Measurements from ENCODE around the gene KIF11. TPM values are rescaled to one million over a fixed set of nuclear protein-coding genes. Genes with fewer than 3 reads are reported as not detected.

Gene KIF11
- total and polyA plus RNA-seq, 2 of the 13 experiments (the other 11 are each of a cell fraction or from before 2014, with no cell fraction given), result 8.7 to 38.4 TPM

DNA sequence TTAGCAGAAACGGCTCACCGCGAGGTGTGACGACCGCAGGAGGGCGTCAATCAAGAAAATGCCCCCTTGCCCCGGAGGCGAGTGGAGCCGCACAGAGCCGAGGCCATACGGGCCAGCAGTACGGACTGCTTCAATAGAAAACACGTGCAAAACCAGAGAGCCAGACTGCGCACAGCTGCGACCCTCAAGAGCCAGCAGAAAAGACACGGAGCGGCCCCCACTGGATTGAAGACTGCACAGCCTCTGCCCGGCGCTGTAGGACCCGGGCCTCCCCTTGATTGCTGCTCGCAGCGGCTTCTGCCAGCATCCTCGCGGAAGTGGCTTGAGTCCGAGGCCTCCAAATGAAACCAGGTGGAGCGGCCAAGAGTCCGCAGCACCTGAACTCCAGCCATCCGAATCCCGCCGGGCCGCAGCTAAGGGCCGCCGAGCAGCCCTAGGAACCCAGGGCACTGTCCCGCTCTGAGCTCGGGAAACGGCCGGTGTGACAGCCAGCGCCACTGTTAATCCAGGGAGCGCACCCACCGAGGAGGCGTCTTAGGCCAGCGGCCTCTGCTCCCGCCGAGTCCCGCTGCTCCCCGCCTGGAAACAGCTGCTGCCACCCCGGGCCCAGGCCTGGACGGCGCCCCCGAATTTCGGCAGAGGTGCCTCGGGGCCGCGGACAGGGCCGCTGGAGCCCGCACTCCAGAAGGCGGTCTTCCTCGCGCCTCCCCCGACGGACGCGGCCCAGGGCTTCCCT lies 96.2 kb downstream of the KIF11 start (continued):
- TF ChIP-seq ZNF407 (CRISPR knock-in tag; IDR thresholded peaks at IDR 0.05; ENCODE audit: not compliant biosample characterization) (peak; percentile 78), ZNF816 (CRISPR knock-in tag; IDR thresholded peaks at IDR 0.05; ENCODE audit: borderline replicate concordance) (peak; percentile 23; the same call in 1 of the 2 replicates), ZNF281 (CRISPR knock-in tag; IDR thresholded peaks at IDR 0.05; ENCODE audit: borderline replicate concordance) (no peak), TCF12 (IDR thresholded peaks at IDR 0.05) (no peak), TCF12 (CRISPR knock-in tag; IDR thresholded peaks at IDR 0.05) (peak; percentile 60; the same call in 1 of the 2 replicates), KDM5A (IDR thresholded peaks at IDR 0.05; ENCODE audit: borderline replicate concordance, low read length) (no peak; the same call in 1 of the 2 replicates), ZHX1 (CRISPR knock-in tag; IDR thresholded peaks at IDR 0.05; ENCODE audit: low read depth) (no peak; the same call in 1 of the 2 replicates), PRMT3 (CRISPR knock-in tag; IDR thresholded peaks at IDR 0.05; ENCODE audit: borderline replicate concordance, low read depth) (no peak), ZNF709 (CRISPR knock-in tag; IDR thresholded peaks at IDR 0.05) (peak; percentile 61; the same call in 1 of the 2 replicates), KDM4B (CRISPR knock-in tag; IDR thresholded peaks at IDR 0.05) (no peak), ZNF891 (CRISPR knock-in tag; IDR thresholded peaks at IDR 0.05) (peak; percentile 58; the same call in 1 of the 2 replicates), MXD3 (CRISPR knock-in tag; IDR thresholded peaks at IDR 0.05) (peak; percentile 31; the same call in 1 of the 2 replicates), ATF7-NPFF (CRISPR knock-in tag; IDR thresholded peaks at IDR 0.05; ENCODE audit: low read depth) (no peak; the same call in 1 of the 2 replicates), ZNF629 (CRISPR knock-in tag; conservative IDR thresholded peaks at IDR 0.05) (no peak)

All from HepG2 (cell line).